HL-60/S4 treated with retinoic acid at 250 ng/mL for 4 days and 3 days (cell line): ENCODE results near the gene BICD2.

Source experiments
- in situ Hi-C: fragments of 300-500 bp; cut with MboI; formaldehyde crosslinking; loops from 2 replicates; pipeline ENCODE4 v1.7.0; 2022; ENCODE audit warnings: low sequenced_read_pairs

Gene BICD2

DNA sequence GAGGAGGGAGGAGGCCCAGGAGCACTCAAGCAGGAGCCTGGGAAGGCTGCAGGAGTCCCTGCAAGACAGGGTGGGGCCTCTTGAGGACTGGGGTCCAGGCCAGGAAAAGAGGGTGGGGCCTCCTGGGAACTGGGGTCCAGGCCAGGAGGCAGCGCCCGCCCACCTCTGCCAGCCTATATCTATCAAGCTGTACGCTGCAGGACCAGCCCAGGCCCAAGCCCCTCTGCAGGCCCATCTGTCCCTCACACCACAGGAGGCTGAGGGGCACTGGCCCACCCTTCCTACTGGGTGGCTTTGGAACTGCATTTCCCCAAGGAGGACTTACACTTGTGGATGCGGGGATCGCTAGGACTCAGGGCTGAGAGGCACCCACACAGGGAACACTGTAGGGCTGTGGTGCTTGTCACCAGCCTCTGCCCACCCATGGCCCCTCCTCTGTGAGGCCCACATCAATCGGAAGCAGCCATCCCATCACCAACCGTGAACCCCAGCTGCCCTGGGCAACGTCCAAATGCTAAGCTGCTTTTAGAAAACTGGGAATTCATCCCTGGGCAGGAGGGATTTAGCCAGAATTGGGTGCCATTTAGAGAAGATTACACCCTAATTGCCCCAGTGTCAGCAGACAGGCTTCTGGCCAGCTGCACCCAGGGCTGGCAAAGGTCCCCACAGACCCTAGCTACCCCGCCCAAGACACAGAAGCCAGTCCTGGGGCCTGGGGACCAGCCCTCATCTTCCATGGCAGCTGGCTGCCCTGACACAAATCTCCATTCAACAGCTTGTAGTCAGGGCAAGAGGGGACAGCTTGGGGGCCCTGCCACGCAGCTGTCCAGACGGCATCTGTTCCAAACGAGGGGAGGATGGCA is 15.3 kb downstream of the BICD2 start:
- in situ Hi-C loops: no loop called here

DNA sequence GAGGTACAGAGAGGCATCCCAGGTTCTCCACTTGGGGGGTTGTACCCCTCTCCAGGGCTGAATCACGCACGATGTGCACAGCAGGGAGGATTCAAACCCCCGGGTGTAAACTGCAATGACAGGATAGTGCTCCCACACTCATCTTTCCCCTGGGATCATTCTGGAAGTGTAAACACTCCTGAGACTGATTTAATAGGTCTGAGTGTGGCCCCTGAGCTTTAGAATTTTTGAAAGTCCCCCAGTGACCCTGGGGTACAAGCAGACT is 16.5 kb downstream of the BICD2 start:
- in situ Hi-C loops: no loop called here

DNA sequence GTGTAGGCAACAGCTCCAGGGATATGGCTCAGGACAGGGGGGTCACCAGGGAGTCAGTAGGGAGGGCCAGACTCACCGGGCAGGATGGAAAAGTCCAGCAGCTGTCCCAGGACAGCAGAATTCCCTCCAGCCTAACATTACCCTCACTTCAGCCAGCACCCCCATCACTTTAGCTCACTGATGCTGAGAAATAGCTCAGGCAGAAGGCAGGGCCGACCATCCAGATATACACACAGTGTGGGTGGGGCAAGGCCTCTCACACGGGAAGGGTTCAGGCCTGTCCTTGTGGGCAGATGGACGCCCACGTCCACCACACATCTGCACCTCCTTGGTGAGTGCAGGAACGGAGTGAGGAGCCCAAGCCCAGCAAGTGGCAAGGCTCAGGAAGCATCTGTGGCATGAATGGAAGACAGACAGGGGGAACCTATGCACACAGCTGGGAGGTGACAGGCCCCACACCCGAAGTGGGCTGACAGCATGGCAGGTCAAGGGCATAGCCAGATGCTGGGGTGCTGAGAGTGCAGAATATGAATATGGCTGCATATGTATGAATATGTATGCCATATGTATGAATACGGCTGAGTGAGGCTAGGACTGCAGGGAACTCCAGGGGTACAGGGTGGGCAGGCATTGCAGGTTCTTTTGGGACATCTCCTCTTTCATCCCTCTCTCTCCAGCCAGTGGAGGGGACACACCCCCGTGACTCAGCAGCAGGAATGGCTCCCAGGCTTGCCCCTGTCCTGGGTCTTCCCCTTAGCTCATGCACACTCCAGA is 17.0 kb downstream of the BICD2 start:
- in situ Hi-C loops: no loop called here

DNA sequence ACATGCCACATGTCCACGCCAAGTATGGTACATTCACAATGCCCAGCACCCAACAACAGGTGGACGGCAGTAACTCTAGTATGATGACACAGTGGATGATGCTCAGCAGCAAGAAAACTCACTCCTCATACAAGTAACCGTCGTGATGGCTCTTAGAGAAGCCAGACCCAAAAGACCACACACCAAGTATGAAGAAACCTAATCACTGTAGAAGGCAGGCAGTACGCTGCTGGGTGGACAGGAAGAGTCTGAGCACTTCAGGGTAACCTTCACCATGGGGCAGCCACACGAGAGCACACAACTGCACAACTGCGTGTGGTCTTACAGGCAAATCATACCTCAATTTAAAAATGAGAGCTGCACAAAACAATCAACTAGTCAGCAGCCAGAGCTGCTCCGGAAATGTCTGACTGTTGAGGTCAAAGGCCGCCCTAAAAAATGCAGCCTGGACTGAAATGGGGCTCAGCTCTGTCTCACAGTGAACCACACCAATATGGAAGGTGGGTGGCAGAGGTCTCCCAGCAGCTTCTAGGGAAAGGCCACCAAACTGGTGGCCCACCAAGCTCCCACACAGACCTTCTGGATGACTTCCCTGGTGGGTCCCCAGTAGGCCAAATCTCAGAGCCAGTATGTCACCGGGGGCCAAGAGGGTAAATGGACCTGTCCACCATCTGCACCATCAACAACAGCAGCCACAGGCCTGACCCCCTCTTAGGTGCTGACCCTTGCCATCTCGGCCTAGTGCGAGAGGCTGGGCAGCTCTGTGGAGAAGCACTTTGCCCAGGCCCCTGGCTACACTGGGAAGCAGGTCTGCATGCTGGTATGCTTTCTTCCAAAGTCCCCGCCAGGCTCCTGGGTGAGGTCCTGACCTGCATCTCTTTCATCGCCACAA is 17.8 kb downstream of the BICD2 start:
- in situ Hi-C loops: no loop called here

DNA sequence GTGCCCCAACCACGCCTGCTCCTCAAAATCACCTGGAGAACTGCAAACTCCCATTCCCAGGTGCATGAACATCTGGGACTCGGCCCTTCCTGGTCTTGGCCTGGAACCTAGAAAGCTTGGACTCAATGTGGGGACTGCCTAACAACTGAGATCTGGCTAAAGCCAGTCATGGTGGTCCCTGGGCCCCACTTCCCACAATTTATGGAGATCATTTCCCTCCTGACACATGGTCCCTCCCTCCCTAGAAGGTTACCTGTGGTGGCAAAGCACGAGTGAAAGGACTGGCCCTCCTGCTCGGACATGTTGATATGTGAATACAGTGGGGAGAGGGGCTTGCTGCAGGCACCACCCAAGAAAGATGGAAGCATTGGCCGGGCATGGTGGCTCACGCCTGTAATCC is 18.8 kb downstream of the BICD2 start:
- in situ Hi-C loops: no loop called here

DNA sequence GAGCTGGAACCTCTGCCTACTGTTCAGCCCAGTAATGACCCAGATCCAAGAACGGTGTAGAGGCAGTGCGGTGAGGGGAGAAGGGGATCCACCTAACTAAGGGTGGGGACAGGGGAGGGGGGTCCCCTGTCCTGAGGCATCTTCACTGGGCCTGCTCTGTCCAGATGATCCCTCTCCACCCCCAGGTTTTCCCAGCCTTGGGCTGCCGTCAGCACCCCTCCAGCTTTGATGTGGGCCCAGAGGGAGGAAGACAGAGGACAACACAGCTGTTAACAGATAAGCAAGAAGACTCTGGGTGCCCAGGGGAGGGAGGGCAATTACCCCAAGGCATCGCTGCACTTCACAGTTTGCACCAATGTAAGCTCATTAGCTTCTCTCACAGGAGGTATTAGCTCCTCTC is 19.3 kb downstream of the BICD2 start:
- in situ Hi-C loops: no loop called here

DNA sequence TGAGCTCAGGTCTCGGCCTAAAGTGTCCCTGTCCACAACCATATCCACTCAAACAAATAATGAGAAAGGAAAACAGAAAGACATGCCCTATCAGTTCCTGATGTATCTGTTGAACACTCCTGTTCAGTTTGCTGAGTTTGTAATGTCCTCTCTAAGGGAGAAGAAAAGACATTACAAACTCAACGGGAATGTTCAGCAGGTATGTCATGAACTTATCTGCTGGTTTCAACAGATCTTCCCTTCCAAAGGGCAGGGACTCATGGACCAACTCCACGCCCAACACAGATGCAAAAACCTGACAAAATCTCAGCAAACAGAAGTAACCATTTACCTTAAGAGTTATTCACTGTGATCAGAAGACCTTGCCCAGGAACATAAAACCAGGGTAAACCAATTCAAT is 23.7 kb downstream of the BICD2 start:
- in situ Hi-C loops: no loop called here

DNA sequence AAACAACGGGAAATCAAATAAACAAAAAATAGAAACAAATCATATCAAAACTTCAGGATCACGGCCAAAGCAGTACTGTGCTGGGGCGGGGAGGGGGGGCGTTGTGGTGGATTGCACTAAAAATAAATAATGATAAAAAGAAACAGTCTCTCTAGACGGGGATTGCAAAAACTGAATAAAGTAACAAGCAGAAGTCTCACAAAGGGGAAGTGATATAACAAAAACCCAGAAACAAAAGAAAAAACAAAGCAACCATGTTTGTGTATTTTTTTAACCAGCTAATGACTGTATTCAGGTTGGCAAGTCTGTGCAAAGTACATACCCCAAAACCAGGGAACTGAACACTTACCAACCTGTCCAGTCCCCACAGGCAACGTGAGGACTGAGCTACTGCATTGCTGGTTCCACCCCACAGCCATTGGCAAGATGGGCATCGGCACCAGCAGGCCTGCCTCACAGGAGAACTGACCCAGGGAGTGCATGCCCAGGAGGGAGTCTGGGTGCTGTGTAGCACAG is 24.1 kb downstream of the BICD2 start:
- in situ Hi-C loops: no loop called here

DNA sequence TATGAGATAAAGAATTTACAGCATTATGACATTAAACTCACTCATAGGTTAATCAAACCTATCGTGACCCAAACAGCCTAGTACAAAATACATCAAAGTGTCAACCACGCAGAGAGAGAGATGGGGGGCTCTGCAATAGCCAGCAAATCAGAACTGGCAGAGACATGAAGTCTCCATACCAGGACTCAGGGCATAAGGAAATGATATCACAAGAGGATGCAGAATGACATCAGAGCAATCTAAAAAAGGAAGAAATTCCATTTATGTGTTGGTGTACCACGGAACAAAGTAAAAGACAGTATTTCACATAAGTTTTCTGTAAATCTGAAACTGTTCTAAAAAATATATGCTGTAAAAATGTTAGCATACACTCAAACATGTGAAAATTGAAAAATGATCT is 24.6 kb downstream of the BICD2 start:
- in situ Hi-C loops: no loop called here

DNA sequence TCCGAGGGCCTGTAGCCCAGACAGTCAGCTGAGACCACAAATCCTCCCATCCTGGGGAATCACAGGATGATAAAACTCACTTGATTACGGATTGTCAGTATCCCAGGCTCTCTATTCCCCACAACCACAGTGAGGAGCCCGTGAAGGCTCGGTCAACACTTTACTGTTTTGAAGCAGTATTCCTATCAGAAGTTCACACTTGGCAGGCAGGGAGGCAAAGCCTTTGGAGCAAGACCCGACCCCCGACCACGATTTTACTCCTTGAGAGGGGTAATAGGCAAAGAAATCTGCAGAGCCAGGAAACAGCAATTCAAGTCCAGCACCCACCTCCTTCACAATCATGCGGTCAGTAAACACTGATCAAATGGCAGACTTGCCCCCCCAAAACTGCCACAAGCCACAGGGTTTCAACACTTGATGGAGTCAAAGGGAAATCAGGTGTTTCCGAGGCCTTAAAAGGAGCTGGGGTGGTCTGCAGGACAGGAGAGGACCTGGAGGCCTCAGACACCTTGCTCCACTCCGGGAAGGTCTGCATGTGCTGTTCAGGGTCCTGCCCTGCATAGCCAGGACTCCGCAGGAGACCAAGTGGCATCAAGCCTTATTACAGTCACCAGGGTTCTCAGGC is 25.2 kb downstream of the BICD2 start:
- in situ Hi-C loops: no loop called here

DNA sequence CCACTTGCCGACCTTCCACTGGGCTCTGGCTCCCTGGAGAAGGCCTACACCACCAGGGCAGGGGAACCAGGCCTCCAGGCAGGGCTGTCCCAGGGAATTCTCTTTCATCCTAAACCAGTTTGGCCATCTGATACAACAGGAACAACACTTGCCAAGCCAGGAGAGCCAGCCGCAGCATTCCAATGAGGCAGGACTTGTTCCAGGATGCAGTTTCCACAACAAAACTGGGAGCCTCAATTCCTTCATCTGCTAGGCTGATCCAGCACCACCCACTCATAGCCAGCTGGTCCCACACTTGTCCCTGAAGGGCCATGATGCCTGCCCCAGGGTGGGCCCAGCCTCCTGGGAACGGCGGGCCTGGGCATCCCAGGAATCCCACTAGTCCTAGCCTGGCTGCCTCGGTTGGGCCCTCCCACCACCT is 26.0 kb downstream of the BICD2 start:
- in situ Hi-C loops: no loop called here

DNA sequence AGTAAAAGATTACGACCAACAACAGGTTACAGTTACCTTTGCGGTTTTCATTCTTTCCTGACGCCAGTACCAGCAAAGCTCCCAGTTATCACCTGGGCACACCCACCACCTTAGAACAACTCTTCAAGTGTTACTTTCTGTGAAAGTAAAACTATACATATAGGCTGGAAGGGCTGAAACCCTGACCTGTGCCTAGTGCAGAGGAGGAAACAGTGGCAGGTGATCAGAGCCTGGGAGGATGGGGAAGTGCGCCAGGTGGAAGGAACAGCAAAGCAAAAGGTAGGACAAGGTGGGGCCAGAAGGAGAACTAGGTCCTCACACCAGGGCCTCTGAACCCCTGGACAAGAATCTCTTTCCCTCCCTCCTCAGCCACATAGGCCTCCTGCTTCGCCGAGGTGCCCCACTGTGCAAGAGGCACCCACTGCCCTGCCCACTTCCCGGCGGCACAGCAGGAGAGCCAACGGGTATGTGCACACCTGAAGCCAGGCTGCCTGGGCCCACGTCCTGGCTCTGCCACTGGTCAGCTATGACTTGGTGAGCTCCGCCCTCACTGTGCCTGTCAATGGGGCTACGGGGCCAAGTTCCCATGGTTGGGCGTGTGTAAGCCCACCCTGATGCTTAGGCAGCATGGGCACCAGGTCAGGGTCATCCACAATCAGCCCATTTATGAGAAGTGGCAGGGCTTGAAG is 26.9 kb downstream of the BICD2 start:
- in situ Hi-C loops: no loop called here

DNA sequence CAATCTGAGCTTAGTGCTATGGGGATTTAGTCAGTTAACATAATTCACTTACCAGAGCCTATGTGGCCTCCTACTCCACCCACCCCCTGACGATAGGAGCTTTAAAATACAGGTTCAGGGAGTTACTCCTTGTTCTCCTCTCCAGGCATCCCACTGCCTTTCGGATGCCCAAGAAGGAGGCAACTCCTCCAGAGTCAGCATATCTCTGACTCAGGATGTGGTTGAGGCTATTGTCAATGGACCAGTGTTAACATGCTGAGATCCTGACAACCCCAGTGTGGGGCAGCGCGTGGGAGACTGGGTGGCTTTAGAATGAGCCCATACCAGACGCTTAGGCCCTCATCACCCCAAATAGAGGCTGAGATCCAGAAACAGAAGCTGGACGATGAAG is 27.4 kb downstream of the BICD2 start:
- in situ Hi-C loops: no loop called here

DNA sequence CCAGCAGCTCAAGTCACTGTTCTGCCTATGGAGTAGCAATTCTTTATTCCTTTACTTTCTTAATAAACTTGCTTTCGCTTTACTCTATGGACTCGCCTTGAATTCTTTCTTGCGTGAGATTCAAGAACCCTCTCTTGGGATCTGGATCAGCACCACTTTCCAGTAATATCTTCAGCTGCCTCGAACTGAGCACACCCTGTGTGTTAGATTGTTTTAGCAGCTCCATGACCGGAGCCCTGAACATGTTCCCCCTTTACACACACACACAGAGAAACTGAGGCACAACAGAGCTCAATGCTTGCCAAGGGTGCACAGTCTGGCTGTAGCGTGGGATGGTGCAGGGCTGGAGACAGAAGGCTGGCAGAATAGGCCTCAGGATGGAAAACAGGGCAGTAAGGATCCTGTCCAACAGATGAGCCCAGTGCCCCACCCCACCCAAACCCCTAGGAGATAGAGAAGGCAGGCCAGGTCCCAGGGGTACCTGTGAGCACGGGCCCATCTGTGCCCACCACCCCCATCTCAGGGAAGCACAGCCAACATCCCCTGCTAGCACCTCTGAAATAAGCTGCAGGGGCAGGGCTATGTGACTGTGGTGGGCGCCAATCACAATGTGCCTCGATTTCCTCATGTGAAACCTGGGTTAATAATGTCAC is 27.9 kb downstream of the BICD2 start:
- in situ Hi-C loops: no loop called here

DNA sequence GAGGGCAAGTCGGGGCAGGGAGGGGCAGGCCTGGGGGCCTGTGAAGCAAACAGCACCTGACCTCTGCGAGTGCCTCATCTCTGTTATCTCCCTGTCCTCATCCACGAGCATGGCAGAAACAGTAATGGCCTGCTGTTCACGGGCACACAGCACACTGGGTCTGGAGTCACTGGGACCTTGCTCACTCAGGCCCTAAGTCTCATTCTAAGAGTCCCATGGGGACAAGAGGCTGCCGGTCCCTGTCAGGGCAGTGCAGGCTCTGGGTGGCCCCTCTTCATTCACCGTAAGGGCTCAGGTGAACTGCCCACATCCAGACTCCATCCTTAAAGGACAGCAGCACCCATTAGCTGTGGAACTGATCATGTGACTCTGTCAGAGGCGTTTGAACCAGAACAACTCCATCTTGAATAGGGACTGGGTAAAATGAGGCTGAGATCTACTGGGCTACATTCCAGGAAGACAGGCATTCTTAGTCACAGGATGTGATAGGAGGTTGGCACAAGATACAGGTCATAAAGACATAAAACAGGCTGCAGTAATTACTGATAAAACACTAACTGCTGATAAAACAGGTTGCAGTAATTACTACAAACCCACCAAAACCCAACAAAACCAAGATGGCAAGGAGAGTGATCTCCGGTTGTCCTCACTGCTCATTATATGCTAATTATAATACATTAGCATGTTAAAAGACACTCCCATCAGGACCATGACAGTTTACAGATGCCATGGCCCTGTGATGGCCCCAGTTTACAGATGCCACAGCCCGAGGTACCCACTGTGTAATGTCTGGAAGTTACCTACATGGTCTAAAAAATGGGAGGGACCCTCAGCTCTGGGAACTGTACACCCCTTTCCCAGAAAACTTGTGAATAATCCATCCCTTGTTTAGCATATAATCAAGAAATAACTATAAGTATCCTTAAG is 28.7 kb downstream of the BICD2 start:
- in situ Hi-C loops: no loop called here

DNA sequence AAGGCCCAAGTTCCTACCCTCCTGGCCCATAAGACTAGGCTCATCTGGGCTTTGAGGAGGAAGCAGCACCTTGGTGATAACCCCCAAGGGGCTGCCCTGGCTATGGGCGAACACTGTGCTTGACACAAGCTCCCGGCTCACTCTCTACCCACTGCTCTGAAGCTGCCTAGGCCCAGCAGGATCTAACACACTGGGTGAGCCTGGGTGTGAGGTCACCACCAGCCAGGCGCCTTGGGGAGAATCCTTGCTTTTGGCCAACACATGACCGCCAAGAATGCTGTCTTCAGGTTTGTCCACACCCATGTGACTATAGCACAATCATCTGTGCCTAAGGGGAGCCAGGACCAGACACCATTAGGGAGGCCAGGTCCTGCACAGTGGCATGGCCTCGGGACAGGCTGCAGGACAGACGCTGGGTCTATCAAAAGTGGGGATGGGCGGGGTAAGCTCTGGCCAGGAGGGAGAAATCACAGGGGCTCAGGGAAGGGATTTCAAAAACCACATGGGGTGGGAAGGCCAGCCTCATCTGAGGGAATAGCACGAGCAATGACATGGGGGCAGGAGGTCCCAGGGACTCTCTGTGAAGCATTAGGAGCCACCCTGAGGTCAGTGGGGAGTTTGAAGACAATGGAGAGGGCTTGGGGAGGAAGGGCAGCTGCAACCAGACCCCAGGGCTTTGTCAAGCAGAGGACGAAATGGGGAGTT is 29.6 kb downstream of the BICD2 start:
- in situ Hi-C loops: no loop called here

DNA sequence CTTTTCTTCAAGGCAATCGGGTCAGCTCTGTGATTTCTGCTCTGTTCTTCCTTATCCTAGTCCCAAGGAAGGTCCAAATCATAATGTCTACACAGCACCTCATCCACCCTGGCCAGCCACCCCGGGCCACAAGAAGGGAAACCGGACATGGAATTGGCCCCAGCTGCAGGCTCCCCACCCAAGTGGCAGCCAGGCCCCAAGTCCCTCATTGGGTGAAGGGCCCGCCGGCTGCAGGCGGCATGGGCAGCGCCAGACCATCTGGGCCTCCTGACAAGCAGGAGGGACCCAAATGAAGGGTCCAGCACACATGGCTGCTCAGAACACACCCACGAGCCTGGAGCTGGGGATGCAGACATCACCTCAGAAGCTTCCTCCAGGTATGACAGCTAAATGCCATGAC is 33.7 kb downstream of the BICD2 start:
- in situ Hi-C loops: no loop called here

DNA sequence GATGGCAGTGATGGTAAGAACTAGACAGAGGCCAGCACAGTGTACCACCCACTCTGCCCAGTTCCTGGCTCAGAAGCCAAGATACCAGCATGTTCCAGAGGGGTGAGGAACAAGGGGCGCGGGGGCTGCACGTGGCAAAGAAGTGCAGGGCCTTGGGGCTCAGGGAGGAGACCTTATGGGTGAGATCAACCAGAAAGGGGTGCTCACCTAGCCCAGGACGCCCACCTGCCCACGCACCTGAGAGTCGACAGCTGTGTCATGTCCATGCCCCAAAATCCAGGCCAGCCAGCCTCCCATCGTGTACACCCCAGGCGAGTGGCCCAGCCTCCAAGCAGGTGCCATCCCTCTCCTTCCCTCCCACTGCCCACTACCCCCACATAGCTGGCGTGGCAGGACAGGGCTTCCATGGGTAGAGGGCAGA is 34.9 kb downstream of the BICD2 start:
- in situ Hi-C loops: no loop called here
